WTC11 (cell line): ENCODE data around the gene LRR1. TPM values are rescaled to one million over a fixed set of nuclear protein-coding genes. Genes with fewer than 3 reads are reported as not detected.

Experiments
- ATAC-seq: fragments of 200-7000 bp; cut with Tn5 transposase; 2 replicates; pipeline ENCODE4 v1.10.0; 2021; ENCODE audit warnings: mild to moderate bottlenecking, moderate library complexity
- CTCF ChIA-PET: fragments of 300-600 bp; sonication (Branson Sonifier 250); formaldehyde crosslinking; loops from one replicate; lab custom pipeline; 2021; ENCODE audit warnings: antibody characterized with exemption; lab: Charles Lee
- POLR2A ChIA-PET: fragments of 350-600 bp; sonication (Branson Sonifier 250); formaldehyde crosslinking; loops from one replicate; lab custom pipeline; 2021; ENCODE audit warnings: antibody characterized with exemption; lab: Charles Lee
- DNase-seq: peaks from one replicate; pipeline ENCODE4 v3.0.0; 2021; ENCODE audit warnings: low spot score
- H3K27ac Mint-ChIP-seq: 2 replicates; pipeline ENCODE4 v1.8.0; 2021; ENCODE audit warnings: mixed read lengths
- H3K27me3 Mint-ChIP-seq: 2 replicates; pipeline ENCODE4 v1.8.0; 2021; ENCODE audit warnings: low read depth, mild to moderate bottlenecking, moderate library complexity, mixed read lengths
- H3K36me3 Mint-ChIP-seq: 2 replicates; pipeline ENCODE4 v1.8.0; 2021; ENCODE audit warnings: mixed read lengths
- H3K4me1 Mint-ChIP-seq: 2 replicates; pipeline ENCODE4 v1.8.0; 2022; ENCODE audit warnings: mixed read lengths
- H3K4me3 Mint-ChIP-seq: 2 replicates; pipeline ENCODE4 v1.8.0; 2021; ENCODE audit warnings: mild to moderate bottlenecking, moderate library complexity, mixed read lengths
- H3K9me3 Mint-ChIP-seq: 2 replicates; pipeline ENCODE4 v1.8.0; 2021; ENCODE audit warnings: mixed read lengths
- CREB1 ChIP-seq: sonication (generic); formaldehyde crosslinking; IDR thresholded peaks from 2 replicates; pipeline ENCODE4 v1.8.0; 2023; ENCODE audit warnings: mild to moderate bottlenecking, missing genetic modification reagents
- EMX1 ChIP-seq: fragments of 250-450 bp; sonication (Bioruptor Pico); IDR thresholded peaks from 2 replicates; pipeline ENCODE4 v1.8.0; 2021; ENCODE audit warnings: mild to moderate bottlenecking
- ESRRA ChIP-seq: sonication (generic); formaldehyde crosslinking; IDR thresholded peaks from 2 replicates; pipeline ENCODE4 v1.8.1; 2022; ENCODE audit warnings: mild to moderate bottlenecking, missing genetic modification reagents, borderline replicate concordance
- ETV6 ChIP-seq: sonication (generic); formaldehyde crosslinking; IDR thresholded peaks from 2 replicates; pipeline ENCODE4 v1.8.1; 2022; ENCODE audit warnings: mild to moderate bottlenecking, missing genetic modification reagents
- HMGA2 ChIP-seq: fragments of 250-450 bp; sonication (Bioruptor Pico); IDR thresholded peaks from 2 replicates; pipeline ENCODE4 v1.4.0; 2021; ENCODE audit warnings: mild to moderate bottlenecking, moderate library complexity
- JAZF1 ChIP-seq: fragments of 250-450 bp; sonication (Bioruptor Pico); IDR thresholded peaks from 2 replicates; pipeline ENCODE4 v1.9.0; 2021; ENCODE audit warnings: moderate library complexity, mild to moderate bottlenecking, inconsistent platforms
- NFE2L1 ChIP-seq: sonication (generic); formaldehyde crosslinking; IDR thresholded peaks from 2 replicates; pipeline ENCODE4 v1.8.1; 2023; ENCODE audit warnings: missing genetic modification reagents
- NR2C2 ChIP-seq: sonication (generic); formaldehyde crosslinking; IDR thresholded peaks from 2 replicates; pipeline ENCODE4 v1.8.0; 2022; ENCODE audit warnings: mild to moderate bottlenecking, missing genetic modification reagents
- NR3C1 ChIP-seq: sonication (generic); formaldehyde crosslinking; conservative IDR thresholded peaks from 2 replicates; pipeline ENCODE4 v1.8.1; 2023; ENCODE audit warnings: low read depth, mild to moderate bottlenecking, missing genetic modification reagents
- RORB ChIP-seq: fragments of 250-450 bp; sonication (Bioruptor Pico); IDR thresholded peaks from 2 replicates; pipeline ENCODE4 v1.9.0; 2021; ENCODE audit warnings: mild to moderate bottlenecking
- SMAD3 ChIP-seq: sonication (generic); formaldehyde crosslinking; IDR thresholded peaks from 2 replicates; pipeline ENCODE4 v1.8.0; 2022; ENCODE audit warnings: missing genetic modification reagents, mild to moderate bottlenecking, borderline replicate concordance
- SP1 ChIP-seq: sonication (generic); formaldehyde crosslinking; conservative IDR thresholded peaks from 2 replicates; pipeline ENCODE4 v1.8.1; 2022; ENCODE audit warnings: missing genetic modification reagents
- TCF7 ChIP-seq: sonication (generic); formaldehyde crosslinking; IDR thresholded peaks from 2 replicates; pipeline ENCODE4 v1.8.0; 2022; ENCODE audit warnings: mild to moderate bottlenecking, low read depth, missing genetic modification reagents, moderate library complexity
- TP53 ChIP-seq: sonication (generic); formaldehyde crosslinking; IDR thresholded peaks from 2 replicates; pipeline ENCODE4 v1.8.1; 2023; ENCODE audit warnings: mild to moderate bottlenecking, missing genetic modification reagents
- total RNA-seq: library from RNA; stranded (reverse); gene quantifications from 3 replicates; pipeline ENCODE4 v1.2.3, GENCODE V29; 2021
- TF ChIP-seq, protein P1 (sequence below): sonication (generic); formaldehyde crosslinking; IDR thresholded peaks from 2 replicates; pipeline ENCODE4 v1.8.1; 2022; ENCODE audit warnings: missing genetic modification reagents, borderline replicate concordance
- TF ChIP-seq, protein P2 (sequence below): sonication (generic); formaldehyde crosslinking; IDR thresholded peaks from 2 replicates; pipeline ENCODE4 v1.8.0; 2022; ENCODE audit warnings: missing genetic modification reagents
- TF ChIP-seq, protein P3 (sequence below): fragments of 250-450 bp; sonication (Bioruptor Pico); conservative IDR thresholded peaks from 2 replicates; pipeline ENCODE4 v1.9.0; 2021; ENCODE audit warnings: mild to moderate bottlenecking
- TF ChIP-seq, protein P4 (sequence below): sonication (generic); formaldehyde crosslinking; IDR thresholded peaks from 2 replicates; pipeline ENCODE4 v1.8.0; 2022; ENCODE audit warnings: mild to moderate bottlenecking, missing genetic modification reagents
- TF ChIP-seq, protein P5 (sequence below): sonication (generic); formaldehyde crosslinking; IDR thresholded peaks from 2 replicates; pipeline ENCODE4 v1.8.1; 2023; ENCODE audit warnings: mild to moderate bottlenecking, missing genetic modification reagents
- TF ChIP-seq, protein P6 (sequence below): fragments of 250-450 bp; sonication (Bioruptor Pico); IDR thresholded peaks from 2 replicates; pipeline ENCODE4 v1.9.0; 2021; ENCODE audit warnings: mild to moderate bottlenecking, borderline replicate concordance
- TF ChIP-seq, protein P7 (sequence below): sonication (generic); formaldehyde crosslinking; IDR thresholded peaks from 2 replicates; pipeline ENCODE4 v1.8.0; 2022; ENCODE audit warnings: mild to moderate bottlenecking, missing genetic modification reagents

The LRR1 gene
- total RNA-seq, 1 experiment from 2014 or later, result 42.6 TPM

DNA sequence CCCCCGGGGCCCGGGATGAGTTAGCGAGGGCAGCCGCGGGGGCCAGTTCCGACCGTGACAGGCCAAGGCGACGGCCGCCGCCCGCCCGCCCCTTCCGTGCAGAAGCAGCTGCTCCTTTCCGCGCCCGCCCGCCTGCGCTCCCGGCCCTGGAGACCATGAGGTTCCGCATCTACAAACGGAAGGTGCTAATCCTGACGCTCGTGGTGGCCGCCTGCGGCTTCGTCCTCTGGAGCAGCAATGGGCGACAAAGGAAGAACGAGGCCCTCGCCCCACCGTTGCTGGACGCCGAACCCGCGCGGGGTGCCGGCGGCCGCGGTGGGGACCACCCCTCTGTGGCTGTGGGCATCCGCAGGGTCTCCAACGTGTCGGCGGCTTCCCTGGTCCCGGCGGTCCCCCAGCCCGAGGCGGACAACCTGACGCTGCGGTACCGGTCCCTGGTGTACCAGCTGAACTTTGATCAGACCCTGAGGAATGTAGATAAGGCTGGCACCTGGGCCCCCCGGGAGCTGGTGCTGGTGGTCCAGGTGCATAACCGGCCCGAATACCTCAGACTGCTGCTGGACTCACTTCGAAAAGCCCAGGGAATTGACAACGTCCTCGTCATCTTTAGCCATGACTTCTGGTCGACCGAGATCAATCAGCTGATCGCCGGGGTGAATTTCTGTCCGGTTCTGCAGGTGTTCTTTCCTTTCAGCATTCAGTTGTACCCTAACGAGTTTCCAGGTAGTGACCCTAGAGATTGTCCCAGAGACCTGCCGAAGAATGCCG is 22.6 kb downstream of the LRR1 start (continued):
- TF ChIP-seq, protein P1, sequence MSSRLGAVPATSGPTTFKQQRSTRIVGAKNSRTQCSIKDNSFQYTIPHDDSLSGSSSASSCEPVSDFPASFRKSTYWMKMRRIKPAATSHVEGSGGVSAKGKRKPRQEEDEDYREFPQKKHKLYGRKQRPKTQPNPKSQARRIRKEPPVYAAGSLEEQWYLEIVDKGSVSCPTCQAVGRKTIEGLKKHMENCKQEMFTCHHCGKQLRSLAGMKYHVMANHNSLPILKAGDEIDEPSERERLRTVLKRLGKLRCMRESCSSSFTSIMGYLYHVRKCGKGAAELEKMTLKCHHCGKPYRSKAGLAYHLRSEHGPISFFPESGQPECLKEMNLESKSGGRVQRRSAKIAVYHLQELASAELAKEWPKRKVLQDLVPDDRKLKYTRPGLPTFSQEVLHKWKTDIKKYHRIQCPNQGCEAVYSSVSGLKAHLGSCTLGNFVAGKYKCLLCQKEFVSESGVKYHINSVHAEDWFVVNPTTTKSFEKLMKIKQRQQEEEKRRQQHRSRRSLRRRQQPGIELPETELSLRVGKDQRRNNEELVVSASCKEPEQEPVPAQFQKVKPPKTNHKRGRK (CRISPR knock-in tag), result no peak
- TF ChIP-seq RORB (CRISPR knock-in tag) (no peak), HMGA2 (CRISPR knock-in tag) (no peak), NFE2L1 (CRISPR knock-in tag) (no peak), ESRRA (CRISPR knock-in tag) (peak; percentile 32; the same call in 1 of the 2 replicates), CREB1 (CRISPR knock-in tag) (no peak), SP1 (no peak), SMAD3 (CRISPR knock-in tag) (no peak), ETV6 (no peak; the same call in 1 of the 2 replicates), EMX1 (no peak), NR3C1 (CRISPR knock-in tag) (no peak), NR2C2 (CRISPR knock-in tag) (no peak), TCF7 (CRISPR knock-in tag) (no peak)
- TF ChIP-seq, protein P2, sequence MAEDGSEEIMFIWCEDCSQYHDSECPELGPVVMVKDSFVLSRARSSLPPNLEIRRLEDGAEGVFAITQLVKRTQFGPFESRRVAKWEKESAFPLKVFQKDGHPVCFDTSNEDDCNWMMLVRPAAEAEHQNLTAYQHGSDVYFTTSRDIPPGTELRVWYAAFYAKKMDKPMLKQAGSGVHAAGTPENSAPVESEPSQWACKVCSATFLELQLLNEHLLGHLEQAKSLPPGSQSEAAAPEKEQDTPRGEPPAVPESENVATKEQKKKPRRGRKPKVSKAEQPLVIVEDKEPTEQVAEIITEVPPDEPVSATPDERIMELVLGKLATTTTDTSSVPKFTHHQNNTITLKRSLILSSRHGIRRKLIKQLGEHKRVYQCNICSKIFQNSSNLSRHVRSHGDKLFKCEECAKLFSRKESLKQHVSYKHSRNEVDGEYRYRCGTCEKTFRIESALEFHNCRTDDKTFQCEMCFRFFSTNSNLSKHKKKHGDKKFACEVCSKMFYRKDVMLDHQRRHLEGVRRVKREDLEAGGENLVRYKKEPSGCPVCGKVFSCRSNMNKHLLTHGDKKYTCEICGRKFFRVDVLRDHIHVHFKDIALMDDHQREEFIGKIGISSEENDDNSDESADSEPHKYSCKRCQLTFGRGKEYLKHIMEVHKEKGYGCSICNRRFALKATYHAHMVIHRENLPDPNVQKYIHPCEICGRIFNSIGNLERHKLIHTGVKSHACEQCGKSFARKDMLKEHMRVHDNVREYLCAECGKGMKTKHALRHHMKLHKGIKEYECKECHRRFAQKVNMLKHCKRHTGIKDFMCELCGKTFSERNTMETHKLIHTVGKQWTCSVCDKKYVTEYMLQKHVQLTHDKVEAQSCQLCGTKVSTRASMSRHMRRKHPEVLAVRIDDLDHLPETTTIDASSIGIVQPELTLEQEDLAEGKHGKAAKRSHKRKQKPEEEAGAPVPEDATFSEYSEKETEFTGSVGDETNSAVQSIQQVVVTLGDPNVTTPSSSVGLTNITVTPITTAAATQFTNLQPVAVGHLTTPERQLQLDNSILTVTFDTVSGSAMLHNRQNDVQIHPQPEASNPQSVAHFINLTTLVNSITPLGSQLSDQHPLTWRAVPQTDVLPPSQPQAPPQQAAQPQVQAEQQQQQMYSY (CRISPR knock-in tag), result no peak
- TF ChIP-seq, protein P3, sequence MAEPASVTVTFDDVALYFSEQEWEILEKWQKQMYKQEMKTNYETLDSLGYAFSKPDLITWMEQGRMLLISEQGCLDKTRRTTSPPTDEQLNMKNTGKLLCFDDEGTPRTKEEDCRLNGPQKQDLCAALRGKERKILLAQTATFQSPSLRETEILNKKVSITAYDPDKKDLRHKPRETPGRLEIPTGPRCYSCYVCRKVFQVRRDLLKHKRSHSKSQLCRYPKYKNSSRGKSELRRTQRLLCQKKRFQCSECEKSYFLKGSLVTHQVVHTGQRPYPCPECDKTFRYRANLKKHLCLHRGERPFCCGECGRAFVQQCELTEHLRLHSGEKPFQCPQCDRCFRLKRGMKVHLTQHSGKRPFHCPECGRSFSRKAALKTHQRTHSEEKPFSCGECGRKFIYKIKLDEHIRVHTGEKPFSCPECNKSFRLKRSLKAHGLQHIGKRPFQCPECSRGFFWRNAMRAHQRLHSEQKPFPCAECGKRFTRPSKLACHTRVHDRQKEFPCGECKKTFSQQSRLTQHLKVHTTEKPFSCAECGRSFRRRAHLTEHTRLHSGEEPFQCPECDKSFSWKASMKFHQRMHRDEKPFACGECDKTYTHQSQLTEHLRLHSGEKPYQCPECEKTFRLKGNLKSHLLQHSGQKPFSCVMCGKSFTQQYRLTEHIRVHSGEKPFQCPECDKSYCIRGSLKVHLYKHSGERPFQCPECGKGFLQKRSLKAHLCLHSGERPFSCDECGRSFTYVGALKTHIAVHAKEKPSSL, result no peak
- TF ChIP-seq, protein P4, sequence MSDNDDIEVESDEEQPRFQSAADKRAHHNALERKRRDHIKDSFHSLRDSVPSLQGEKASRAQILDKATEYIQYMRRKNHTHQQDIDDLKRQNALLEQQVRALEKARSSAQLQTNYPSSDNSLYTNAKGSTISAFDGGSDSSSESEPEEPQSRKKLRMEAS, result peak; percentile 78; the same call in 1 of the 2 replicates
- TF ChIP-seq, all 79 proteins: peak for 10

DNA sequence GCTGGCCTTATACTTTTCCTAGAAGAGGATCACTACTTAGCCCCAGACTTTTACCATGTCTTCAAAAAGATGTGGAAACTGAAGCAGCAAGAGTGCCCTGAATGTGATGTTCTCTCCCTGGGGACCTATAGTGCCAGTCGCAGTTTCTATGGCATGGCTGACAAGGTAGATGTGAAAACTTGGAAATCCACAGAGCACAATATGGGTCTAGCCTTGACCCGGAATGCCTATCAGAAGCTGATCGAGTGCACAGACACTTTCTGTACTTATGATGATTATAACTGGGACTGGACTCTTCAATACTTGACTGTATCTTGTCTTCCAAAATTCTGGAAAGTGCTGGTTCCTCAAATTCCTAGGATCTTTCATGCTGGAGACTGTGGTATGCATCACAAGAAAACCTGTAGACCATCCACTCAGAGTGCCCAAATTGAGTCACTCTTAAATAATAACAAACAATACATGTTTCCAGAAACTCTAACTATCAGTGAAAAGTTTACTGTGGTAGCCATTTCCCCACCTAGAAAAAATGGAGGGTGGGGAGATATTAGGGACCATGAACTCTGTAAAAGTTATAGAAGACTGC is 23.4 kb downstream of the LRR1 start:
- no peaks in the 10 kb centered on the region for H3K9me3 Mint-ChIP-seq
- ATAC-seq, result no peak
- POLR2A ChIA-PET, result interaction anchor here (1.3 to 2.9 kb wide), 5 partner anchors 10 to 146 kb away, joined by 6 to 39 read pairs (median 25); partner anchors contain the start of genes DNAAF2, KLHDC2, LRR1 and RPS29
- H3K27ac Mint-ChIP-seq, result no peak overlapping the region
- CTCF ChIA-PET, result interaction anchor here (0.8 to 3.7 kb wide), 4 partner anchors 12 to 260 kb away, joined by 3 to 24 read pairs (median 11); partner anchors contain the start of gene RPS29
- DNase-seq, result no peak
- H3K4me1 Mint-ChIP-seq, result peaks cover 23% of the 10 kb centered on the region
- H3K36me3 Mint-ChIP-seq, result peaks cover 29% of the 10 kb centered on the region
- H3K4me3 Mint-ChIP-seq, result peak overlapping the region; percentile 98
- H3K27me3 Mint-ChIP-seq, result no peaks in the 10 kb centered on the region
- TF ChIP-seq TCF7 (CRISPR knock-in tag), result no peak
- TF ChIP-seq NR2C2 (CRISPR knock-in tag), result no peak
- TF ChIP-seq, protein P5, sequence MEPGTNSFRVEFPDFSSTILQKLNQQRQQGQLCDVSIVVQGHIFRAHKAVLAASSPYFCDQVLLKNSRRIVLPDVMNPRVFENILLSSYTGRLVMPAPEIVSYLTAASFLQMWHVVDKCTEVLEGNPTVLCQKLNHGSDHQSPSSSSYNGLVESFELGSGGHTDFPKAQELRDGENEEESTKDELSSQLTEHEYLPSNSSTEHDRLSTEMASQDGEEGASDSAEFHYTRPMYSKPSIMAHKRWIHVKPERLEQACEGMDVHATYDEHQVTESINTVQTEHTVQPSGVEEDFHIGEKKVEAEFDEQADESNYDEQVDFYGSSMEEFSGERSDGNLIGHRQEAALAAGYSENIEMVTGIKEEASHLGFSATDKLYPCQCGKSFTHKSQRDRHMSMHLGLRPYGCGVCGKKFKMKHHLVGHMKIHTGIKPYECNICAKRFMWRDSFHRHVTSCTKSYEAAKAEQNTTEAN, result no peak
- TF ChIP-seq CREB1 (CRISPR knock-in tag), result no peak
- TF ChIP-seq, protein P6, sequence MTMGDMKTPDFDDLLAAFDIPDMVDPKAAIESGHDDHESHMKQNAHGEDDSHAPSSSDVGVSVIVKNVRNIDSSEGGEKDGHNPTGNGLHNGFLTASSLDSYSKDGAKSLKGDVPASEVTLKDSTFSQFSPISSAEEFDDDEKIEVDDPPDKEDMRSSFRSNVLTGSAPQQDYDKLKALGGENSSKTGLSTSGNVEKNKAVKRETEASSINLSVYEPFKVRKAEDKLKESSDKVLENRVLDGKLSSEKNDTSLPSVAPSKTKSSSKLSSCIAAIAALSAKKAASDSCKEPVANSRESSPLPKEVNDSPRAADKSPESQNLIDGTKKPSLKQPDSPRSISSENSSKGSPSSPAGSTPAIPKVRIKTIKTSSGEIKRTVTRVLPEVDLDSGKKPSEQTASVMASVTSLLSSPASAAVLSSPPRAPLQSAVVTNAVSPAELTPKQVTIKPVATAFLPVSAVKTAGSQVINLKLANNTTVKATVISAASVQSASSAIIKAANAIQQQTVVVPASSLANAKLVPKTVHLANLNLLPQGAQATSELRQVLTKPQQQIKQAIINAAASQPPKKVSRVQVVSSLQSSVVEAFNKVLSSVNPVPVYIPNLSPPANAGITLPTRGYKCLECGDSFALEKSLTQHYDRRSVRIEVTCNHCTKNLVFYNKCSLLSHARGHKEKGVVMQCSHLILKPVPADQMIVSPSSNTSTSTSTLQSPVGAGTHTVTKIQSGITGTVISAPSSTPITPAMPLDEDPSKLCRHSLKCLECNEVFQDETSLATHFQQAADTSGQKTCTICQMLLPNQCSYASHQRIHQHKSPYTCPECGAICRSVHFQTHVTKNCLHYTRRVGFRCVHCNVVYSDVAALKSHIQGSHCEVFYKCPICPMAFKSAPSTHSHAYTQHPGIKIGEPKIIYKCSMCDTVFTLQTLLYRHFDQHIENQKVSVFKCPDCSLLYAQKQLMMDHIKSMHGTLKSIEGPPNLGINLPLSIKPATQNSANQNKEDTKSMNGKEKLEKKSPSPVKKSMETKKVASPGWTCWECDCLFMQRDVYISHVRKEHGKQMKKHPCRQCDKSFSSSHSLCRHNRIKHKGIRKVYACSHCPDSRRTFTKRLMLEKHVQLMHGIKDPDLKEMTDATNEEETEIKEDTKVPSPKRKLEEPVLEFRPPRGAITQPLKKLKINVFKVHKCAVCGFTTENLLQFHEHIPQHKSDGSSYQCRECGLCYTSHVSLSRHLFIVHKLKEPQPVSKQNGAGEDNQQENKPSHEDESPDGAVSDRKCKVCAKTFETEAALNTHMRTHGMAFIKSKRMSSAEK (CRISPR knock-in tag), result no peak
- TF ChIP-seq, protein P7, sequence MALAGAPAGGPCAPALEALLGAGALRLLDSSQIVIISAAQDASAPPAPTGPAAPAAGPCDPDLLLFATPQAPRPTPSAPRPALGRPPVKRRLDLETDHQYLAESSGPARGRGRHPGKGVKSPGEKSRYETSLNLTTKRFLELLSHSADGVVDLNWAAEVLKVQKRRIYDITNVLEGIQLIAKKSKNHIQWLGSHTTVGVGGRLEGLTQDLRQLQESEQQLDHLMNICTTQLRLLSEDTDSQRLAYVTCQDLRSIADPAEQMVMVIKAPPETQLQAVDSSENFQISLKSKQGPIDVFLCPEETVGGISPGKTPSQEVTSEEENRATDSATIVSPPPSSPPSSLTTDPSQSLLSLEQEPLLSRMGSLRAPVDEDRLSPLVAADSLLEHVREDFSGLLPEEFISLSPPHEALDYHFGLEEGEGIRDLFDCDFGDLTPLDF (CRISPR knock-in tag), result no peak
- TF ChIP-seq JAZF1 (CRISPR knock-in tag), result no peak
- no peak for TF ChIP-seq TP53 (CRISPR knock-in tag)
